ENCODE measurements around the gene POMGNT1.

POMGNT1 gene

GRCh38 chr1:46152016-46152415 lies 46.2 kb downstream of the POMGNT1 start:
- DNase-seq, result no peak

GRCh38 chr1:46150085-46150484 lies 48.1 kb downstream of the POMGNT1 start:
- no peak for DNase-seq

GRCh38 chr1:46148318-46148717 lies 49.9 kb downstream of the POMGNT1 start:
- DNase-seq, result no peak

Data from NCI-H1436 (cell line).